ENCODE measurements around the gene NFIX.
A peak's percentile ranks its signal among the peaks of the same experiment; 100 is the strongest.

DNA sequence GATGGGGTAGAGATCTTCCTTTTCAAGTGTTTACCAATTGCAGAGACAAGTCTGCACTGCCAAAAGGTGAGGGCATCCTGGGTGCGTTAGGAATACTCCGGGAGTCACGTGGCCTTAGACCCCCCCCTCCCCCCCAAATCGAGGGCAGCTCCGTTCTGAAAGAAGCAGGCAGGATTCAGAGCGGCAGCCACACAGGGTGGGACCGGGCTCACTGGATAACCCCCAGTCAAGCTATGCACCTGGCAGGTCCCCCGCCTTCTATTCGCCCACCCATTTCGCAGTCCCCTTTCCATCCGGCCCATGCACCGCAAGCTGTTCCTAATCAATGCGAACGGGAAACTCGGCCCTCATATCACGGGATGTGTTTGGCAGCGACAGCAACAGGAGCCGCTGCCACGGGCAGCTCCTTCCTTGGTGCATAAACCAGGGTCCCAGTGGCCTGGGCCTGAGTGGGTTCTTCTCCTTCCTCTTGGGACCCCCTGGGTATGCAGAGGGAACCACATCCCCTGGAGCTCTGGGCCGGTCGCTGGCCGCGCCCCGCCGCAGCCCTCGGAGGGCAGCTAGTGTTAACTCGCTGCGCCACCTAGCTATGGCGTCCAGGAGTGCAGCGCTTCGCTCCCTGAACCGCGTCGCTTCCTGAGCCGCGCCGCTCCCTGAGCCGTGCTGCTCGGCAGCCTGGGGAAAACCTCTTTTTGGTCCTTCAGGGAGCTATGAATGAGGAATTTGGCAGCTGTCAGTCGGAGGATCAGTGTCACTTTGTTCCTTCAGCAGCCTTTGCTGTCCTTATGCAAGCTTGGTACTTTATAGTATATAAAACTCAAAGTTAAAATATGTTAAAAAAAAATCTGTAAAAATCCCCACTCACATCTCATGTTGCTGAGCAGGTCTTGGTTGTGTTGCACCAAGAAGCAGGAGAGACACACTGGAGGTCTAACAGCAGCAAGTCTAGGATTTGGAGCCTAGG lies 66.0 kb downstream of the NFIX start:
- TF ChIP-seq, protein P1, sequence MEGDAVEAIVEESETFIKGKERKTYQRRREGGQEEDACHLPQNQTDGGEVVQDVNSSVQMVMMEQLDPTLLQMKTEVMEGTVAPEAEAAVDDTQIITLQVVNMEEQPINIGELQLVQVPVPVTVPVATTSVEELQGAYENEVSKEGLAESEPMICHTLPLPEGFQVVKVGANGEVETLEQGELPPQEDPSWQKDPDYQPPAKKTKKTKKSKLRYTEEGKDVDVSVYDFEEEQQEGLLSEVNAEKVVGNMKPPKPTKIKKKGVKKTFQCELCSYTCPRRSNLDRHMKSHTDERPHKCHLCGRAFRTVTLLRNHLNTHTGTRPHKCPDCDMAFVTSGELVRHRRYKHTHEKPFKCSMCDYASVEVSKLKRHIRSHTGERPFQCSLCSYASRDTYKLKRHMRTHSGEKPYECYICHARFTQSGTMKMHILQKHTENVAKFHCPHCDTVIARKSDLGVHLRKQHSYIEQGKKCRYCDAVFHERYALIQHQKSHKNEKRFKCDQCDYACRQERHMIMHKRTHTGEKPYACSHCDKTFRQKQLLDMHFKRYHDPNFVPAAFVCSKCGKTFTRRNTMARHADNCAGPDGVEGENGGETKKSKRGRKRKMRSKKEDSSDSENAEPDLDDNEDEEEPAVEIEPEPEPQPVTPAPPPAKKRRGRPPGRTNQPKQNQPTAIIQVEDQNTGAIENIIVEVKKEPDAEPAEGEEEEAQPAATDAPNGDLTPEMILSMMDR (IDR thresholded peaks at IDR 0.05 in 4 of 5, conservative IDR thresholded peaks at IDR 0.05 in 1 of 5): peak; percentile 88 to 99 (median 96)
- TF ChIP-seq POLR2A (IDR thresholded peaks at IDR 0.05): no peak

Measured in gastrocnemius medialis (tissue), 4 donors.